BJ (cell line): ENCODE data around the gene LY6G5C. TPM values are rescaled to one million over a fixed set of nuclear protein-coding genes. Genes with fewer than 3 reads are reported as not detected.

ENCODE experiments used
- CTCF ChIA-PET: fragments of 350-600 bp; formaldehyde crosslinking; extraction: SDS; loops from one replicate; lab custom pipeline; 2021; ENCODE audit warnings: antibody characterized with exemption, inconsistent platforms; lab: Yijun Ruan, JAX
- POLR2A ChIA-PET: fragments of 300-600 bp; sonication (Branson Sonifier 250); formaldehyde crosslinking; extraction: SDS; loops from one replicate; lab custom pipeline; 2021; ENCODE audit warnings: antibody characterized with exemption; lab: Charles Lee
- DNase-seq: peaks from one replicate; pipeline ENCODE4 v3.0.0-alpha.2; 2011; ENCODE audit warnings: low read depth
- H3K27me3 ChIP-seq: 2 replicates; pipeline ENCODE4 v1.6.0; 2011; ENCODE audit warnings: low read length; ENCODE audit not compliant: control insufficient read depth, insufficient read depth
- H3K36me3 ChIP-seq: 2 replicates; pipeline ENCODE4 v1.5.1; 2011; ENCODE audit warnings: low read length; ENCODE audit not compliant: control insufficient read depth, insufficient read depth
- H3K4me3 ChIP-seq: 2 replicates; pipeline ENCODE4 v1.5.1; 2011; ENCODE audit warnings: low read depth, mild to moderate bottlenecking, control low read depth, low read length
- CTCF ChIP-seq: IDR thresholded peaks from 2 replicates; pipeline ENCODE4 v1.5.1; 2011; ENCODE audit warnings: low read depth, mild to moderate bottlenecking, control low read depth, inconsistent platforms, low read length, moderate library complexity; ENCODE audit not compliant: insufficient read depth
- polyA plus RNA-seq: library from polyadenylated mRNA; depleted of rRNA; stranded (reverse); fragments of >200 nt; gene quantifications from 2 replicates; pipeline ENCODE4 v1.2.3, GENCODE V29; 2011

Gene LY6G5C
- polyA plus RNA-seq, 1 experiment, result 3.6 TPM

- ChIA-PET CTCF (no interaction called here), POLR2A (no interaction called here)
- no peak overlapping the region for H3K4me3 ChIP-seq
- no peaks in the 10 kb centered on the region for H3K27me3 ChIP-seq
- TF ChIP-seq CTCF, result no peak
- DNase-seq, result no peak
- H3K36me3 ChIP-seq, result peaks cover 8% of the 10 kb centered on the region
Observed at GRCh38 chr6:31657406-31658157, 23.3 kb downstream of the LY6G5C start.

GRCh38 chr6:31655349-31656237, 25.3 kb downstream of the LY6G5C start, which contains the start of gene APOM:
Gene APOM (plus strand): TSS chr6:31655894. CDS start chr6:31655967, 73 bp downstream.
- H3K27me3 ChIP-seq, result no peaks in the 10 kb centered on the region
- no peak for DNase-seq
- CTCF ChIA-PET, result interaction anchor here (0.7 kb wide), 1 partner anchor 9 kb away, joined by 4 read pairs; the partner anchor contains the start of gene GPANK1
- no peak within 1 kb of the TSS for H3K4me3 ChIP-seq
- POLR2A ChIA-PET, result no interaction called here
- TF ChIP-seq CTCF, result no peak
- H3K36me3 ChIP-seq, result peaks cover 4% of the 10 kb centered on the region; the same call in 1 of the 2 replicates

- CTCF ChIA-PET, result interaction anchor here (0.7 kb wide), 1 partner anchor 10 kb away, joined by 4 read pairs; the partner anchor contains the start of gene GPANK1
- TF ChIP-seq CTCF, result no peak
- POLR2A ChIA-PET, result no interaction called here
- no peak overlapping the region for H3K4me3 ChIP-seq
- peaks cover 4% of the 10 kb centered on the region; the same call in 1 of the 2 replicates for H3K36me3 ChIP-seq
- no peaks in the 10 kb centered on the region for H3K27me3 ChIP-seq
- no peak for DNase-seq
Observed at GRCh38 chr6:31654574-31655348, 26.1 kb downstream of the LY6G5C start.

DNA sequence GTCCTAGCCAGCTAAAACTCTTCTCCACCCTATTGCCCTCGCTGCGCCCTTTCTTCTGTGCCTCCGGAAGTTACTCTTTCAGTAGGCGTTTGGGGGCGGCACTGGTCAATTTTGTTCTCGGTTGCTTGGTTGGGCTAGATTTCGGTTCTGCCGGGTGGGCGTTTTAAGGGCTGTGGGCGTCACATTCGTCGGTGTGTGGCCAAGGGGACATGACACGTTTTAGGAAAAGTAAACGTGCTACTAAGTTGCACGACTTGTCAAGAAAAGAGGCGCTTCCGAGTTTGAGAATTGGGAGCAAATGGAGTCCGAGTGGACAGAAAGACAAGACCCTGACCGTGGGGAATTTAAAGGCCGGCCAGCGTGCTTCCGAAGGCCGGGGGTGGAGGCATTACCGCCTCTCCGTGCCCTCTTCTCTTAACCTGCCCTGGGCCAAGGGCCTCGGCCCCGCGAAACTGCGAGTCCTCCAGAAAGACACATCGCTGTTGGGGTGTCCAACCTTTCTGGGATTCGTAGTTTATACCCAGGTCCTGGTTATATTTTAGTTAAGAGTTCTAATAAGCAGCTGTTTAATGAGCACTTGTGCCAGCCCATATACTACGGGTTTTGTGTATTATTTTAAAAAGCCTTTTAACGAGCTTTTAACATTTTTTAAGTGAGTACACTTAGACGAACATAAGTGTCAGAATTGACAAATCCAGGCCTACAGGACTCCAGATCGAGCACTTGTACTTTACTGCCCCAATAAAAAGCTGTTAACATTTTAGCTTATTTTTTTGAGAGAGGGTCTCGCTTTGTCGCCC, 27.7 kb downstream of the LY6G5C start:
- ChIA-PET POLR2A (interaction anchor here (0.6 to 1.2 kb wide), 3 partner anchors 10 to 31 kb away, joined by 3 read pairs; no protein-coding TSS in a partner anchor), CTCF (interaction anchor here (0.7 to 2.3 kb wide), 6 partner anchors 8 to 174 kb away, joined by 3 to 15 read pairs (median 4); partner anchors contain the start of genes ATP6V1G2, C6orf47 and HSPA1B)
- H3K27me3 ChIP-seq, result no peaks in the 10 kb centered on the region
- H3K4me3 ChIP-seq, result peak overlapping the region; percentile 77
- DNase-seq, result no peak
- H3K36me3 ChIP-seq, result peaks cover 12% of the 10 kb centered on the region
- peak; percentile 17; the same call in 1 of the 2 replicates for TF ChIP-seq CTCF
